ENCODE data around the gene RABGAP1L.

DNA sequence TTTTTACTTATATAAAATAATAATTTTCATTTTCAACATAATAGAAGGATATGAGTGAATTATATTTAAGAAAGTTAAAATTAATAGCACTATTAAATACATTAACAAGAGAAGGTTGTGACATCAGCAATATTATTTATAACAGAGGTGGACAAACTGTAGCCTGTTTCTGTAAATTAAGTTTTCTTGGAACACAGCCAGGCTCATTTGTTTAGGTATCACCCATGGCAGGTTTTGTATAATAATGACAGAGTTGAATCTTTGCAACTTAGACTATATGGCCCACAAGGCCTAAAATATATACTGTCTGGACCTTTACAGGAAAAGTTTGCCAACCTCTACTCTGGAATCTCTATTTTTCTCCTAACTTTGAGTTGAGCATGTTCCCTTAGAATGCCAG, 797.7 kb downstream of the RABGAP1L start:
- TF ChIP-seq CTCF (IDR thresholded peaks at IDR 0.05 in 2 of 3, conservative IDR thresholded peaks at IDR 0.05 in 1 of 3; ENCODE audit: borderline replicate concordance in 1 of 3, insufficient read depth in 1 of 3, low read depth in 2 of 3, low read length in 2 of 3) = no peak
- no peak for TF ChIP-seq EGR1 (IDR thresholded peaks at IDR 0.05; ENCODE audit: low read depth)

Data from HCT116 (cell line).